Stimulated activated naive CD8-positive, alpha-beta T cell treated with anti-CD3 and anti-CD28 coated beads, Interleukin-15, Interleukin-2, amounts not matched to agents 100 ng/mL and 50 ng/mL, for 24 hours (primary cell): ENCODE results near the gene GOLIM4.

Experiments used
- H3K27ac Mint-ChIP-seq: one replicate; pipeline ENCODE4 v1.8.0; 2021; ENCODE audit warnings: mild to moderate bottlenecking, mixed read lengths
- H3K27me3 Mint-ChIP-seq: one replicate; pipeline ENCODE4 v1.8.0; 2021; ENCODE audit warnings: mixed read lengths
- H3K36me3 Mint-ChIP-seq: one replicate; pipeline ENCODE4 v1.8.0; 2021; ENCODE audit warnings: low read depth, mixed read lengths
- H3K4me1 Mint-ChIP-seq: one replicate; pipeline ENCODE4 v1.8.0; 2021; ENCODE audit warnings: low read depth, mixed read lengths
- H3K4me3 Mint-ChIP-seq: one replicate; pipeline ENCODE4 v1.8.0; 2021; ENCODE audit warnings: mild to moderate bottlenecking, mixed read lengths
- H3K9me3 Mint-ChIP-seq: one replicate; pipeline ENCODE4 v1.8.0; 2021; ENCODE audit warnings: mixed read lengths

GOLIM4 gene

DNA sequence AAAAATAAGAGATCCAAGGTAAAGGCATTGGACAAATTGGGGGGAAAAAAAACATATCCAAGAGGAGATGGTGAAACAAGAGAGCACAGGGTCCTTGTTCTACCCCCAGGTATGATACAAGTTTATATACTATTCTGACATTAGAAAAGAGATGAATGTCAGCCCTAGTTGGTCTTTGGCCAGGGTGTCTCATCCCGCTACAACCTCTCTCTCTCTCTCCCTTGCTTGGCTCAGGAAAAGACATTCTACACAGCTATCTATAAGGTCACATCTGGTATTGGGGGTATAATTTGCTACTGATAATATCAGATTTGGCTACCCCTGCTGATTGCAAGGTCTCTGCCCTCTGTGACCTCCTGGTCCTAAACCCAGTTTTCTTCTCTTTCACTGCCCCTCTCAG, 117.2 kb downstream of the GOLIM4 start:
- no peak overlapping the region for H3K27ac Mint-ChIP-seq
- no peaks in the 10 kb centered on the region for H3K36me3 Mint-ChIP-seq
- H3K4me1 Mint-ChIP-seq = no peaks in the 10 kb centered on the region
- no peak overlapping the region for H3K4me3 Mint-ChIP-seq
- H3K27me3 Mint-ChIP-seq = peaks cover 6% of the 10 kb centered on the region
- no peaks in the 10 kb centered on the region for H3K9me3 Mint-ChIP-seq

DNA sequence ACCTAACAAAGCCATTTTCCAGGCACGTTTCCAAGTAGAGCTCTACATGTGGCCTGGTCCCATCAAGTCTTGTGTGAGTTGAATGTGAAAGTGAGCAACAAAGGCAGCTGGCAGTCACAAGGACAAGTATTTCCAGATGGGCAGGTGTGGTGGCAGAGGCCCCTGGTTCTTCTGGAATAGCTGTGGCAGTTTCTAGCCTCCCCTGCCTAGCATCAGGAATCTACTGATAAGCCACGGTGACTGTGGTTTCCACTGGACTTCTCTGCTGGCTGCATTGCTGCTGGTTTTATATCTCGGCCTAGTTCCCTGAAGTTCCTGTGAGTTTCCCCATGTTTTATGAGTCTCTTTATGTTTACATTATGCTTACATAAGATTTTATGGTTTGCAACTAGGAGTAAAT, 117.7 kb downstream of the GOLIM4 start:
- peaks cover 6% of the 10 kb centered on the region for H3K27me3 Mint-ChIP-seq
- H3K9me3 Mint-ChIP-seq = no peaks in the 10 kb centered on the region
- no peak overlapping the region for H3K4me3 Mint-ChIP-seq
- H3K27ac Mint-ChIP-seq = no peak overlapping the region
- H3K36me3 Mint-ChIP-seq = no peaks in the 10 kb centered on the region
- H3K4me1 Mint-ChIP-seq = no peaks in the 10 kb centered on the region

DNA sequence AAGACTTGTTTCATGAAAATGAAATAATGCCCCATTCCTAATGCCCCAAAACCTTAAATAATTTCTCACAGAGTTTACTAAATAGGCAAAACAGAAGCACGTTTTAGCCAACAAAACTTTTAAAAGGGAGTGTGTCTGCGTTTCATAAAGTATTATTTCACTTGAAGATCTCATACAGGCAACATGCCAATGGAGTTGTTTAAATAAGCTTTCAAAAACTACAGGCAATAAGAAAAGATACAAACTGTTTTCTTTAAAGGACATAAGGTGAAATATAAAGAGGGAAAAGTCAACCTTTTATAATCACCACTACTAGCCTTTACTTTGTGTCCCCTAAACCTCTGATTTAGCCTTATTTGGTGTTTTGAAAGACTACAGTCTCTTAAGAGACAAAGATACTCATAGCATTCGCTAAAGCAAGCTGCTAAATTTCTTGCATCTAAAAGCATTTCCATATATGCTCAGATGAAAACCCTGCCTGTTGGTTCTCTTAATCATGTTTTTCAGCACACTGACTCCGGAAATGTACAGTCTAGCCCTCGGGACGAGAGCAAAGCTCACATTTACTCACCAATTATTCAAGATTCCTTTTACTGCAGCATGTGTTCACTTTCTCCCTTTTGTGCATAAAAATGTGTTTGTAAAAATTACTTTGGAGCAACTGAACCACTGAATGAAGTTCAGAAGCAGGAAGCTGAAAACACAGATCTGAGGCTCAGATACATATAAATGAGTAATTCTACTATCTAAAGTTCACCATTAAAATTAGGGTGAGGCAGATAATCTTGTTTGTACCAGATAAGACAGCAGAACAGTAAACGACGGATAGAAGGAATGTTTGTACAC, 119.0 kb downstream of the GOLIM4 start:
- Mint-ChIP-seq H3K36me3 (no peaks in the 10 kb centered on the region), H3K27me3 (peaks cover 6% of the 10 kb centered on the region), H3K9me3 (no peaks in the 10 kb centered on the region), H3K4me1 (no peaks in the 10 kb centered on the region), H3K4me3 (no peak overlapping the region), H3K27ac (no peak overlapping the region)

DNA sequence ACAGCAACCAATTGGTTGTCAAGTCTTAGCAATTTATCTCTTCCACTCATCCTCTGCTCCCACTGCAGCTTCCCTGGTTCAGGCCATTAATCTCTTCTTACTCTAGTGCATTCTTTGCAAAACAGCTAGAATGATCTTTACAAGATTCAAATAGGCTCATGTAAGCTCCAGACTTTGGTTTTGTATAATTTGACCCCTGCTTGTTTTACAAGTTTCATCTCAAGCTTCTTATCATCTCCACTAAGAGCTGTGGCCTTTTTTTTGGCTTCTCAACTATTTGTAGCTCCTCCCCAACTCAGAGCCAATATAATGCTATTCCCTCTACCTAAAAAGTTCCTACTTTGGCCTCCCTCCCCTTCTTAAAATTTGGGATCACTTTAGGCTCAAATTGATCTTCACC, 121.8 kb downstream of the GOLIM4 start:
- Mint-ChIP-seq H3K9me3 (no peaks in the 10 kb centered on the region), H3K36me3 (no peaks in the 10 kb centered on the region), H3K27ac (no peak overlapping the region), H3K4me1 (no peaks in the 10 kb centered on the region), H3K27me3 (no peaks in the 10 kb centered on the region), H3K4me3 (no peak overlapping the region)

DNA sequence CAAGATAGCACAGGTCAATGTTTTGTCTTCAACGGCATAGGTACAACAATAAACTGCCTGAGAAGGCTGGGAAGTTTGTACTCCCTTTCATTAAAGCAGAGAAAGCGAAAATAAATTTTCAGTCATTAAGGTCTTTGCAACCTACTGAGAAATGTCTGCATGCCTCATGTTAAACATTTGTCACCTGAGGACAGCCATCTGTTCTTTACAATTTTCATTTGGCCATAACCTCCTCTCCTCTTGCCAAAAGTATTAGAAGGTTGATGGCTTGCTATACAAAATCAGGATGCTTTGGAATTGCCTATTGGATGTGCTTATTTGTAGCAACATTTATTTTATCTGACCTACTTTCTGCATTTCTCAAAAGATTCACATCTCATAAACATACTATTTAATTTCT, 122.7 kb downstream of the GOLIM4 start:
- no peaks in the 10 kb centered on the region for H3K27me3 Mint-ChIP-seq
- H3K27ac Mint-ChIP-seq = no peak overlapping the region
- no peak overlapping the region for H3K4me3 Mint-ChIP-seq
- H3K4me1 Mint-ChIP-seq = no peaks in the 10 kb centered on the region
- H3K36me3 Mint-ChIP-seq = no peaks in the 10 kb centered on the region
- no peaks in the 10 kb centered on the region for H3K9me3 Mint-ChIP-seq

DNA sequence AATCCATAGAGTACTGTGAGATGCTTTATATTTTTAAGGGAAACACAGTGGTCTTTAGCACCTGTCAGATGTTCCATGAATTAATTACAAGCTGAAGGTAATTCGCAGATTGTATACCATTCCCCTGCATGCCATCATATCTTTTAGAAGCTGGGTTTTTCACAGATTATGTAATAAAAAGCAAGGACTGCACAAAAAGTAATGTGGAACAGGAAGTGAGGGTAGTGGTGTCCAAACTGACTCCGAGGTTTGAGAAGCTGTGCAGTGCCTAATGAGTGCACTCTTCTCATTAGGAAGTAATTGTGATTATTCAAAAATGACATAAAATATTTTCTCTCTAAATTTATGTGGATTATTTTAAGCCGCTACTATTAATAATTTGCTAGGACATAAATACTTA, 123.2 kb downstream of the GOLIM4 start:
- Mint-ChIP-seq H3K4me1 (no peaks in the 10 kb centered on the region), H3K36me3 (no peaks in the 10 kb centered on the region), H3K9me3 (no peaks in the 10 kb centered on the region), H3K4me3 (no peak overlapping the region), H3K27me3 (no peaks in the 10 kb centered on the region), H3K27ac (no peak overlapping the region)

DNA sequence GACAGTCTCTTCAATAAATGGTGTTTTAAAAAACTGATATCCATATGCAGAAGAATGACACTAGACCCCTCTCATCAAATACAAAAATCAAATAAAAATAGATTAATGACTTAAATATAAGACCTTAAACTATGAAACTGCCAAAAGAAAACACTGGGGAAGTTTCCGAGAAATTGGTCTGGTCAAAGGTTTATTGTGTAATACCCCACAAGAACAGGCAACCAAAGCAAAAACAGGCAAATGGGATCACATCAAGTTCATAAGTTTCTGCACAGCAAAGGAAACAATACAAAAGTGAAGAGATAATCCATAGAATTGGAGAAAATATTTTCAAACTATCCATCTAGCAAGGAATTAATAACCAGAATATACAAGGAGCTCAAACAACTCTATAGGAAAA, 126.2 kb downstream of the GOLIM4 start:
- Mint-ChIP-seq H3K27me3 (no peaks in the 10 kb centered on the region), H3K9me3 (no peaks in the 10 kb centered on the region), H3K4me3 (no peak overlapping the region), H3K36me3 (no peaks in the 10 kb centered on the region), H3K4me1 (no peaks in the 10 kb centered on the region), H3K27ac (no peak overlapping the region)

DNA sequence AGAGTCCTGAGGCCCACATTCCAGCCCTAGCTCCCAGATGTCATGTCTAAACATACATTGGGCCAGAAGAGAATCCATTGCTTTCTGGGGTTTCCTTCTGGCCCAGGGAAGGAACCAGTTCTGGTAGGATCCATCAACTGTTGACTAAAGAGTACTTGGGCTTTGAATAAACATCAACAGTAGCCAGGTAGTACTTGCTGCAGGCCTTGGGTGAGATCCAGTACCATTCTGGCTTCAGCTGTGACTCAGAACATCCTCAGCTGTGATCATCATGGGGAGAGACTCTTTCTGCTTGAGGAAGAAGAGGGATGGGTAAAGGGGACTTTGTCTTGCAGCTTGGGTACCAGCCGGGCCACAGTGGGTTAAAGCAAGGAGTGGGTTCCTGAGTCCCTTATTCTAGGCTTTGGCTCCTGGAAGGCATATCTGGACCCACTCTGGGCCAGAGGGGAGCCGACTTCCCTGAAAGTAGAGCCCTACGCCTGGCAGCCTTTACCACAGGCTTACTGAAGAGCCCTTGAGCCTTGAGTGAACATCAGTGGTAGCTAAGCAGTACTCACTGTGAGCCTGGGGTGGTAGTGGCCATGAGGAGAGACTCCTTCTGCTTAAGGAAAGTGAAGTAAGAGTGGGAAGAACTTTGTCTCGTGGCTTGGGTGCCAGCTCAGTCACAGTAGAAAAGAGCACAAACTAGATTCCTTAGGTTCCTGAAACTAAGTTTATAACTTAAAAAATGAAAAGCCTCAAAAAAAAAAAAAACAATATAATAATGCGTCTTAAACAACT, 128.3 kb downstream of the GOLIM4 start:
- no peak overlapping the region for H3K4me3 Mint-ChIP-seq
- no peak overlapping the region for H3K27ac Mint-ChIP-seq
- no peaks in the 10 kb centered on the region for H3K27me3 Mint-ChIP-seq
- no peaks in the 10 kb centered on the region for H3K9me3 Mint-ChIP-seq
- no peaks in the 10 kb centered on the region for H3K36me3 Mint-ChIP-seq
- H3K4me1 Mint-ChIP-seq = no peaks in the 10 kb centered on the region
